Activated T-helper 2 cell treated with anti-CD3 and anti-CD28 coated beads, Interferon-gamma antibody, Interleukin-2, Interleukin-4, amounts not matched to agents 10 μg/mL and 5 μg/mL and 100 μg/mL, durations not matched to agents 14 hours and 24 hours and 36 hours (primary cell): ENCODE data around the gene GSG1L. TPM values are rescaled to one million over a fixed set of nuclear protein-coding genes. Genes with fewer than 3 reads are reported as not detected.

ENCODE experiments used
- DNase-seq: peaks from one replicate; pipeline ENCODE4 v3.0.0; 2021; ENCODE audit warnings: low spot score
- H3K27ac Mint-ChIP-seq: one replicate; pipeline ENCODE4 v1.8.0; 2021; ENCODE audit warnings: mixed read lengths
- H3K27me3 Mint-ChIP-seq: one replicate; pipeline ENCODE4 v1.8.0; 2021; ENCODE audit warnings: low read depth, mixed read lengths
- H3K36me3 Mint-ChIP-seq: one replicate; pipeline ENCODE4 v1.8.0; 2021; ENCODE audit warnings: low read depth, mixed read lengths
- H3K4me1 Mint-ChIP-seq: one replicate; pipeline ENCODE4 v1.8.0; 2021; ENCODE audit warnings: low read depth, mixed read lengths
- H3K4me3 Mint-ChIP-seq: one replicate; pipeline ENCODE4 v1.8.0; 2021; ENCODE audit warnings: low read depth, mild to moderate bottlenecking, moderate library complexity, mixed read lengths
- H3K9me3 Mint-ChIP-seq: one replicate; pipeline ENCODE4 v1.8.0; 2021; ENCODE audit warnings: mixed read lengths
- intact Hi-C: fragments of 100-400 bp; cut with micrococcal nuclease; formaldehyde crosslinking; loops from one replicate; pipeline ENCODE4 v1.15.1; 2023
- total RNA-seq: library from RNA; stranded (reverse); gene quantifications from 2 replicates; pipeline ENCODE4 v1.2.3, GENCODE V29; 2022

GSG1L gene
- total RNA-seq, 1 donor from 2014 or later = not detected

- no peaks in the 10 kb centered on the region for H3K4me1 Mint-ChIP-seq
- H3K4me3 Mint-ChIP-seq = no peak overlapping the region
- intact Hi-C loops = no loop called here
- H3K27ac Mint-ChIP-seq = no peak overlapping the region
- DNase-seq = no peak
- H3K9me3 Mint-ChIP-seq = no peaks in the 10 kb centered on the region
- no peaks in the 10 kb centered on the region for H3K36me3 Mint-ChIP-seq
- no peaks in the 10 kb centered on the region for H3K27me3 Mint-ChIP-seq
Observed at GRCh38 chr16:27790546-27791403, 272.7 kb downstream of the GSG1L start.

- no peaks in the 10 kb centered on the region for H3K27me3 Mint-ChIP-seq
- H3K9me3 Mint-ChIP-seq = no peaks in the 10 kb centered on the region
- no peak overlapping the region for H3K4me3 Mint-ChIP-seq
- intact Hi-C loops = no loop called here
- DNase-seq = no peak
- H3K27ac Mint-ChIP-seq = no peak overlapping the region
- H3K36me3 Mint-ChIP-seq = no peaks in the 10 kb centered on the region
- H3K4me1 Mint-ChIP-seq = no peaks in the 10 kb centered on the region
Observed at GRCh38 chr16:27789595-27790241, 273.8 kb downstream of the GSG1L start.

DNA sequence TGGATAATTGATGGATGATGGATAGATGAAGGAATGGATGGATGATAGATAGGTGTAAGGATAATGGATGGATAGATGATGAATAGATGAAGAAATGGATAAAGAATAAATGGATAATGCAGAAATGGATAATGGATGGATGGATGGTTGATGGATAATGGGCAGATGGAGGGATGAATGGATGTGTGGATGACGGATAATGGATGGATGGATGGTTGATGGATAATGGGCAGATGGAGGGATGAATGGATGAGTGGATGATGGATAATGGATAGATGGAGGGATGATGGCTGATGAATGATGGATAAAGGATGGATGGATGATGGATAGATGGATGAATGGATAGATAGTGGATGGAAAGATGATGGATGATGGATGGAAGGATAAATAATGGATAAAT is 274.4 kb downstream of the GSG1L start:
- Mint-ChIP-seq H3K27me3 (no peaks in the 10 kb centered on the region), H3K4me3 (no peak overlapping the region), H3K27ac (no peak overlapping the region), H3K4me1 (no peaks in the 10 kb centered on the region), H3K9me3 (no peaks in the 10 kb centered on the region), H3K36me3 (no peaks in the 10 kb centered on the region)
- no peak for DNase-seq
- intact Hi-C loops = no loop called here

DNA sequence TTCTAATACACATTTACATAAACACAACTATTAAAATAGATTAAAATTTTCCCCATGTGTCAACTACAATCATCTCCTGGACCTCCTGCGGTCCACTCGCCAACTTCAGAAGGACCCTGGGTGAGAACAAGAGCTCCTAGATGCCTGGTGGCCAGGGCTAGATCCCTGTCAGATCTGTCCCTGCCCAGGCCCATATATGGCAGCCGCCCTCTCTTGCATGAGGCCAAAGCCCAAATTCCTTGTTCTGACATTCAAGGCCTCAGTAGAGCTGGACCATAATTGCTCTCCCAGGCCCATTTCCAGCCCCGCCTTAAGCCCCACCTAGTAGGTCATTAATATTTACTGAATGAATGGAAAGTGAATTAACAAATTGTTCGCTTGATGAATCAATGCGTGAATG is 275.8 kb downstream of the GSG1L start:
- no peaks in the 10 kb centered on the region for H3K4me1 Mint-ChIP-seq
- intact Hi-C loops = no loop called here
- no peak overlapping the region for H3K27ac Mint-ChIP-seq

DNA sequence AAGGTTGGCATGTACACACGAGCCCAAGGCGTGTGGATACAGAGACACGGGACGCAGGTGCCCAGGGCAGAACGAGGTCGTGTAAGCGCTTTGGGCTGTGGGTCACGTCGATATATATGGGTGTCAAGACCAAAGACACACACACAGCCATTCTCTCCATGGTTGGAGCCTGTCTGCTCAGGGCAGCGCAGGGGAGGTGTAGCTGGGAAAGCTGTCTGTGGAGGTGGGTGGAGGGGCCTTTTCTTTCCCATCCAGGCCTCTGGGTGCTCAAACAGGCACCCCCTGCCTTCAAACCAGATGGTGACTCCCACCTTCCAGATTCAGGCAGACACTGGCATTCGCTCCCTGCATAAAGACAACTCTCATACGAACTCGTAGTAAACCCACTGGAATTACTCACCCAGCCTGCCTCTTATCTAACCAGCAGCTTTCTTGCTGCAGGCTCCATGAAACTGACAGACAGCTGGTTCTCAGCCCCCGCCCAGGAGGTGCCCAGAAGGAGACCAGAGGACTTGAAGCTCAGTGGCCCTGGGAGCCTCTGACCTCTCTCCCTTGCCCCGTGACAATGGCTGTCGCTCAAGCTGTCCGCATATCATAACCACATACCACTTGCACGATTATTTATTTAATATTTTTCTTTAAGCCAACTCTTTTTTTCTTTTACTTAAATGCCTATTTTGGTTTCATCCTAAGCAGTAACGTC is 276.4 kb downstream of the GSG1L start:
- Mint-ChIP-seq H3K9me3 (no peaks in the 10 kb centered on the region), H3K36me3 (no peaks in the 10 kb centered on the region), H3K4me1 (no peaks in the 10 kb centered on the region), H3K4me3 (no peak overlapping the region), H3K27me3 (no peaks in the 10 kb centered on the region), H3K27ac (no peak overlapping the region)
- intact Hi-C loops = no loop called here
- no peak for DNase-seq

More for the DNA sequence above, 275.8 kb downstream of the GSG1L start:
- Mint-ChIP-seq H3K4me3 (no peak overlapping the region), H3K9me3 (no peaks in the 10 kb centered on the region), H3K27me3 (no peaks in the 10 kb centered on the region), H3K36me3 (no peaks in the 10 kb centered on the region)
- no peak for DNase-seq

DNA sequence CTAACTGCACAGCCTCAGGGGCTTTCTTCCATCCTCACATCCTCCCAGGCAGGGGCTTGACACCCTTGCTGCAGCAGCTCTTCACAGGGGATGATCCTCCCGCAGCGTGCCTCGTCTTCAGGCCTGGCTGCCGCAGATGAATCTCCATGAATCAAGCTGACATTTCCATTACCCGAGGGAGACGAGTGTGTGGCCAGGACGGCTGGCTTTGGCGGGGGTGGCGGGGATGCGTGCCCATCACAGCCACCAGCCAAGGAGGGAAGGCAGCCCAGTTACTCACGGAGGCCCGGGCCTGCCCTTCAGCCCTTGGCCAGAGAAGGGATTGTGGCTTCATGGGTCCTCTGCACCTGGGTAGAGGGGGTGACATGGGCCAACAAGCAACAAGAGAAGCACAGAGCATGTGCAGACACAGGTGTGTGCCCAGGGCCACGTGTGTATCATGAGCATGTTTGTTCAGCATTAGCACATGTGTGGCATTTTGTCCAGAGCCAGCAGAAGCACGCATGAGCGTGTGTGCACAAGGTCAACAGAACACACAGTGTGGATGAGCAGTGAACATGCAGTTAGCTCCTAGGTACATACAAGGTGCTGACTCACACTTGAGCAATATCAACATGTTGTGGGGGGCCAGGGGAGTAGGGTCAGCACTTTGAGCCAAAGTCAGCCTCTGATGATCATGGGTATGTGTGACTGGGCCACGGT is 277.1 kb downstream of the GSG1L start:
- intact Hi-C loops = no loop called here
- H3K4me3 Mint-ChIP-seq = no peak overlapping the region
- no peaks in the 10 kb centered on the region for H3K9me3 Mint-ChIP-seq
- H3K27ac Mint-ChIP-seq = no peak overlapping the region
- H3K27me3 Mint-ChIP-seq = no peaks in the 10 kb centered on the region
- no peak for DNase-seq
- H3K36me3 Mint-ChIP-seq = no peaks in the 10 kb centered on the region
- H3K4me1 Mint-ChIP-seq = no peaks in the 10 kb centered on the region

DNA sequence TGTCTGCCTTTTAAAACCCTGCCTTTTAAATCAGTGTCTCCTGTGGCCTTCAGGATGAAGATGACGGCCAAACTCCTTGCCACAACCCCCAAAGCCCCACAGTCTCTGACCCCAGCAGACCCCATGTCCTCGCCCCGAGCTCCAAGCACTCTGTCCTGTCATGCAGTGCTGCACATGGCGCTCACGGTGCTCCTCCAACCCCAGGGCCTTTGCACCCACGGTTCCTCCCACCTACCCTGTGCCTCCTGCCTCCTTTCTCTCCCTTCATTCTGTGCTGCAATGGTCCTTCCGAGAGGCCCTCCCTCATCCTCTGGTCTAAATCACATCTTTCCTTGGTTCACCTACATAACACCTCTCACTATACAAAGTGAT is 278.2 kb downstream of the GSG1L start:
- no peaks in the 10 kb centered on the region for H3K36me3 Mint-ChIP-seq
- no peak overlapping the region for H3K4me3 Mint-ChIP-seq
- H3K27ac Mint-ChIP-seq = no peak overlapping the region
- H3K4me1 Mint-ChIP-seq = no peaks in the 10 kb centered on the region
- H3K27me3 Mint-ChIP-seq = no peaks in the 10 kb centered on the region
- no peak for DNase-seq
- H3K9me3 Mint-ChIP-seq = no peaks in the 10 kb centered on the region
- intact Hi-C loops = no loop called here

DNA sequence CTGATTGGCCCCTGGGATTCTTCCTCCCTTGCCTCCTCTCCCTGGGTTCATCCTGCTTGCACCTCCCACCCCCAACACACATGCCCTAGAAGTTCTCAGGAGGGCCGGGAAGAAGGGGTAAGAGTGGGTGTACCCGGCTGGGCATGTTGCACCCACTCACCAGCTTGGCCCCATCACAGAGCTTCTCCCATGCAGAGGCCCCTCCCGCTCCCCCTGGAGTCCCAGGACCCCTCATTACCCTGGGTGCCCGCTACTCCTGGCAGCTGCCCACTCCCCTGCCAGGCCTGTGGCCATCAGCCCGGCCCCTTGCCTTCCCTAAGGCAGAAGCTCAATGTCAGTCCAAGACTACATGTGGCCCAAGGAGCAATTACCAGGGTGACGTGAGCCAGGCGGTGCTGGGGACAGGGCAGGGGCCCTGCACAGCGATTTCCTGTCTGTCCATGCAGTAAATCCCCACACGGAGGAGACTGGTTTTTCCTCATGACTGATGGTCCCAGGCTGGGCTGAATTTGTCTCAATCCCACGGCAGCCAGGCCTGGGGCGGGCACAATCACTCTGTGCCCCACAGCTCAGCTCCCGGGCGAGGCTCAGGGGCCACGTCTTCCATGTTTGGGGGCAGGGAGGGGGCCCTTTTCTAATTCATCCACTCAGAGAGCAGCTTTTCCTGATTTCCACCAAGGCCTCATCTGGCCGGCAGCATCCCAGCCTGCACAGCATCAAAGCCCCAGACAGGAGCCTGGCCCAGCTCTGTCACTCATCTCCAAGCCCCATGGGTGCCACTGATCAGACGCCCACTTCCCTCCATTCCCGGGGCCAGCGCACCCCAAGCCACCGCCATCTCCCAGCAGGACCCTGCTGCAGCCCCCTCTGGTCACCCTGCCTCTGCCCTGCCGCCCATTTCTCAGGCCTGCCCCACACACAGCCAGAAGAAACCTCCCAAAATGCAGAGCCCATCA is 278.9 kb downstream of the GSG1L start:
- Mint-ChIP-seq H3K9me3 (no peaks in the 10 kb centered on the region), H3K27me3 (no peaks in the 10 kb centered on the region), H3K27ac (no peak overlapping the region), H3K4me1 (no peaks in the 10 kb centered on the region), H3K36me3 (no peaks in the 10 kb centered on the region), H3K4me3 (no peak overlapping the region)
- intact Hi-C loops = no loop called here
- no peak for DNase-seq

GRCh38 chr16:27781981-27782880 is 281.3 kb downstream of the GSG1L start:
- no peaks in the 10 kb centered on the region for H3K4me1 Mint-ChIP-seq
- no peak overlapping the region for H3K4me3 Mint-ChIP-seq
- intact Hi-C loops = no loop called here
- no peak for DNase-seq
- no peak overlapping the region for H3K27ac Mint-ChIP-seq
- no peaks in the 10 kb centered on the region for H3K9me3 Mint-ChIP-seq
- H3K27me3 Mint-ChIP-seq = no peaks in the 10 kb centered on the region
- H3K36me3 Mint-ChIP-seq = no peaks in the 10 kb centered on the region

GRCh38 chr16:27781195-27781524 is 282.4 kb downstream of the GSG1L start:
- intact Hi-C loops = no loop called here
- H3K27ac Mint-ChIP-seq = no peak overlapping the region
- H3K9me3 Mint-ChIP-seq = no peaks in the 10 kb centered on the region
- no peak for DNase-seq
- H3K4me1 Mint-ChIP-seq = no peaks in the 10 kb centered on the region
- H3K36me3 Mint-ChIP-seq = no peaks in the 10 kb centered on the region
- H3K27me3 Mint-ChIP-seq = no peaks in the 10 kb centered on the region
- no peak overlapping the region for H3K4me3 Mint-ChIP-seq

- intact Hi-C loops = no loop called here
- H3K27ac Mint-ChIP-seq = no peak overlapping the region
- H3K36me3 Mint-ChIP-seq = no peaks in the 10 kb centered on the region
- no peaks in the 10 kb centered on the region for H3K27me3 Mint-ChIP-seq
- H3K4me1 Mint-ChIP-seq = no peaks in the 10 kb centered on the region
- no peak overlapping the region for H3K4me3 Mint-ChIP-seq
- H3K9me3 Mint-ChIP-seq = no peaks in the 10 kb centered on the region
- DNase-seq = no peak
Observed at GRCh38 chr16:27780468-27781194, 282.9 kb downstream of the GSG1L start.
